ENCODE measurements around the gene IFITM5.

DNA sequence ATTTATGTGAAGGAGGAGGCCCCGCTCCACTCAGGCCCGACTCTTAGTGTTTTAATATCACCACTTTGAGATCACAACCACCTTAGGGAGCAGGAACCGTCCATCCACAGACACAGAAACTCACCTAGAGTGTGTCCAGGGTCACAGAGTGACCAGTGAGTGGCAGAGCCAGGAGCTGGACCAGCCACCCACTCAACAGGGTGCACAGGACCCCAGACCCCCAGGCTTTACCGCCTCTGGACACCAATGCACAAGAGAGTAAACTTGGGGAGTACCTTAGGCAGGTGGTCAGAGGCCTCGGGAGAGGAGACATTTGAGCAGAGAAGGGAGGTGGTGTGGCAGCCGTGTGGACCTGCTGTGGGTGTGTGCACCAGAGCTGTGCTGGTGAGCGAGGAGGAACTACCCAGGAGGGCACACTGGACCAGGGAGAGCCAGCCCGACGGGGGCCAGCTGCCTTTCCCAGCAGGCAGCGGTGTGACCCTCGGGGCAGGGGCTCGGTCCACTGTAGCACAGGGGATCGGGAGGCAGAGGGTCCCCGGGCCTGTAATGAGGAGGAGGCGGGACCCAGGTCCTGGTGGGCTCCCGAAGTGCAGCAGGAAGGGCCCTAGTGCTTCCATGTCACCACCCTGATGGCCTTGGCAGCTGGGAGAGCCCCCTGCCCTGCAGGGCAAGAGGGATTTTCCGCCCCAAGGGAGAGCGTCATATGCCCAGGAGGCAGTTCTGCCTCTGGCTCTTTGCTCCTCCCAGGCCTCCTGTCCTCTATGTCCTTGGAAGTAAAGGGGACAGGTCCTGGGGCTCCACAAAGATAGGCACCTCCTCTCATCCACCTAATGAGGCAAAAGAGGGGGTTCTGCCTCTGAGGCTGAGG is 28.6 kb downstream of the IFITM5 start:
- TF ChIP-seq POLR2AphosphoS5 (IDR thresholded peaks at IDR 0.05; ENCODE audit: borderline replicate concordance, low read depth, low read length), result no peak
- TF ChIP-seq EZH2 (IDR thresholded peaks at IDR 0.05), result no peak
- no peak for TF ChIP-seq FOXP2 (optimal IDR thresholded peaks at IDR 0.05; ENCODE audit: control extremely low read depth, extremely low read length, insufficient read depth)

All from SK-N-MC (cell line).